HFFc6 (cell line): Measurements from ENCODE around the gene SLC27A5. TPM values are rescaled to one million over a fixed set of nuclear protein-coding genes. Genes with fewer than 3 reads are reported as not detected.

Experiments used
- DNase-seq: peaks from one replicate; pipeline ENCODE4 v3.0.0-alpha.2; 2018
- H3K27ac Mint-ChIP-seq: 2 replicates; pipeline ENCODE4 v1.8.0; 2020; ENCODE audit warnings: mild to moderate bottlenecking, mixed read lengths
- H3K27me3 Mint-ChIP-seq: 2 replicates; pipeline ENCODE4 v1.8.0; 2021; ENCODE audit warnings: mild to moderate bottlenecking, moderate library complexity, mixed read lengths; ENCODE audit not compliant: insufficient read depth
- H3K36me3 Mint-ChIP-seq: 2 replicates; pipeline ENCODE4 v1.8.0; 2021; ENCODE audit warnings: low read depth, mixed read lengths
- H3K4me1 Mint-ChIP-seq: 2 replicates; pipeline ENCODE4 v1.8.0; 2020; ENCODE audit warnings: low read depth, mixed read lengths
- H3K4me3 Mint-ChIP-seq: 2 replicates; pipeline ENCODE4 v1.8.0; 2020; ENCODE audit warnings: mild to moderate bottlenecking, moderate library complexity, mixed read lengths
- H3K9me3 Mint-ChIP-seq: 2 replicates; pipeline ENCODE4 v1.8.0; 2020; ENCODE audit warnings: mild to moderate bottlenecking, mixed read lengths
- total RNA-seq, 6 experiments: library from RNA; stranded (reverse); fragmentation: NEBNext Ultra II Directional; extraction: Animal tissue kit (Norgen Biotek cat#: 25700); gene quantifications; 2 replicates in 1 of 6; 3 replicates in 5 of 6; pipeline ENCODE4 v1.2.3, GENCODE V29; 2021
- TF ChIP-seq, protein P1 (sequence below): fragments of 200-600 bp; sonication (generic); IDR thresholded peaks from 2 replicates; pipeline ENCODE4 v1.5.0; 2021; ENCODE audit warnings: antibody characterized with exemption, mild to moderate bottlenecking

The SLC27A5 gene
- total RNA-seq, 6 experiments from 2014 or later: 2.0 to 5.7 (median 2.6) TPM

GRCh38 chr19:58555369-58555885 lies 43.6 kb upstream of the SLC27A5 start:
- TF ChIP-seq, protein P1, sequence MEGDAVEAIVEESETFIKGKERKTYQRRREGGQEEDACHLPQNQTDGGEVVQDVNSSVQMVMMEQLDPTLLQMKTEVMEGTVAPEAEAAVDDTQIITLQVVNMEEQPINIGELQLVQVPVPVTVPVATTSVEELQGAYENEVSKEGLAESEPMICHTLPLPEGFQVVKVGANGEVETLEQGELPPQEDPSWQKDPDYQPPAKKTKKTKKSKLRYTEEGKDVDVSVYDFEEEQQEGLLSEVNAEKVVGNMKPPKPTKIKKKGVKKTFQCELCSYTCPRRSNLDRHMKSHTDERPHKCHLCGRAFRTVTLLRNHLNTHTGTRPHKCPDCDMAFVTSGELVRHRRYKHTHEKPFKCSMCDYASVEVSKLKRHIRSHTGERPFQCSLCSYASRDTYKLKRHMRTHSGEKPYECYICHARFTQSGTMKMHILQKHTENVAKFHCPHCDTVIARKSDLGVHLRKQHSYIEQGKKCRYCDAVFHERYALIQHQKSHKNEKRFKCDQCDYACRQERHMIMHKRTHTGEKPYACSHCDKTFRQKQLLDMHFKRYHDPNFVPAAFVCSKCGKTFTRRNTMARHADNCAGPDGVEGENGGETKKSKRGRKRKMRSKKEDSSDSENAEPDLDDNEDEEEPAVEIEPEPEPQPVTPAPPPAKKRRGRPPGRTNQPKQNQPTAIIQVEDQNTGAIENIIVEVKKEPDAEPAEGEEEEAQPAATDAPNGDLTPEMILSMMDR: no peak
- no peak for DNase-seq
- peak overlapping the region; percentile 96 for H3K4me3 Mint-ChIP-seq
- H3K36me3 Mint-ChIP-seq: peaks cover 48% of the 10 kb centered on the region
- H3K4me1 Mint-ChIP-seq: peaks cover 54% of the 10 kb centered on the region
- peaks cover 4% of the 10 kb centered on the region; the same call in 1 of the 2 replicates for H3K9me3 Mint-ChIP-seq
- H3K27me3 Mint-ChIP-seq: peaks cover 19% of the 10 kb centered on the region
- peak overlapping the region; percentile 98 for H3K27ac Mint-ChIP-seq

- peak within 1 kb of the TSS; percentile 96 for H3K4me3 Mint-ChIP-seq
- DNase-seq: peak; percentile 97
- TF ChIP-seq, protein P1: peak; percentile 19; the same call in 1 of the 2 replicates
- H3K4me1 Mint-ChIP-seq: peaks cover 54% of the 10 kb centered on the region
- peaks cover 49% of the 10 kb centered on the region for H3K36me3 Mint-ChIP-seq
- peak within 1 kb of the TSS; percentile 100 for H3K27ac Mint-ChIP-seq
- H3K9me3 Mint-ChIP-seq: peaks cover 4% of the 10 kb centered on the region; the same call in 1 of the 2 replicates
- H3K27me3 Mint-ChIP-seq: peaks cover 19% of the 10 kb centered on the region
Observed at GRCh38 chr19:58554494-58555368, 42.9 kb upstream of the SLC27A5 start, which contains the start of gene CHMP2A. Gene CHMP2A, minus strand, starts transcription at chr19:58555105. Its CDS starts 893 bp downstream, at chr19:58554212.

GRCh38 chr19:58553799-58554493 lies 42.2 kb upstream of the SLC27A5 start:
- Mint-ChIP-seq H3K4me1 (peaks cover 51% of the 10 kb centered on the region), H3K36me3 (peaks cover 49% of the 10 kb centered on the region), H3K4me3 (peak overlapping the region; percentile 96), H3K27me3 (peaks cover 15% of the 10 kb centered on the region), H3K27ac (peak overlapping the region; percentile 98), H3K9me3 (peaks cover under 1% of the 10 kb centered on the region; the same call in 1 of the 2 replicates)
- TF ChIP-seq, protein P1: no peak
- DNase-seq: no peak

DNA sequence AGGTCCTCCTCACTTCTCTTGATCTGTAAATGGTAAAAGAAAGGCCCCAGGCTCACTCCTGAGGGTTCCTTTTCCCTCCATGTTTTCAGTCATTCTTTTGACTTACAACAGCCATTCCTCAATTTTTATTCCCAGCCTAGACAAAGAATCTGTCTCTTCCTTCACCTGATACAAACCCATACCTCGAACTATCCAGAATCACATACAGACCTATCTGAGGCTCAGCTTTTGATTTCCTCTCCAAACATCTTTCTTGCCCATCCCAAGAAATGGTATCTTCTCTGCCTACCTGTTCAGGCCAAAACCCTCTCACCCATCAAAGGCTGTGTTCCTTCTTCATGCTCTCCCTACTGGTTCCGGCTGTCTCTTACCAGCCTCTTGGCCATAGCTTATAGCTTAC lies 40.9 kb upstream of the SLC27A5 start:
- peaks cover 50% of the 10 kb centered on the region for H3K4me1 Mint-ChIP-seq
- TF ChIP-seq, protein P1: no peak
- no peaks in the 10 kb centered on the region for H3K9me3 Mint-ChIP-seq

DNA sequence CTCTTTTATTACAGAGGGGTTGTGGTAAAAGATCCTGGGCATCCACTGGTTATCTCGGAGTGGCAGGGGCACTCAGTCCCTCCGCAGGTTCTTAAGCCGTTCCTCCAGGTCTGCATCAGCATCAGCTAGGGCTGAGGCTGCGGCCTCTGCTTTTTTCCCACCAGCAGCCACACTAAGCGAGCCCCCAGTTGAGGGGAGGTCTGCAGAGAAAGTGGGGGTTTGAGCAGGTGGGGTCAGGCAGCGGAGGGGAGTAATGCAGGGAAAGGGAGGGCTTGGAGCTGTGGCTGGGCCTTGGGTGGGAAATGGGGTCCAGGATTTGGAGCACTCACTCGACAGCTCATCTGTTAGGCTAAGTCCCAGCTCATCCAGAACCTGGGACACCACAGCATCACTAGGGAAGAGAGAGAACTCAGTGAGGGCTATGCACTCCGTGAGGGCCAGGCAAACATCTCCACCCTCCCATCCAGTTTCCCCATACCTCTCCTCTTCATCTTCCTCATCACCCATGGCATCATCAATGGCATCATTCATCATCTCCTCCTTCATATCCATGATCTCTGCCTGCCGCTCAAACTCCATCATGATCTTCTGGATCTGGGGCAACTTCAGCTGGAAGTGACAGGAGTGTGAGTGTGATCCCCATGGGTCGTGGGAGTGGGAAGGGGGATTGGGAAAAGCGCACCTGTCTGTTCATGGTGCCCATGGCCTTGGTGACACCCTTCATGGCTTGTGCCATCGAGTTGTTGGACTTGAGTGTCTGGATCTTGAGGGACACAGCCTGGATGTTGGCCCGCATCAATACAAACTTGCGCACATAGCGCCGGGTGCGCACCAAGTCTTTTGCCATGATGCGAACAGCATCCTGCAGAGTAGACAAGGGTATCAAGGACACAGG lies 40.0 kb upstream of the SLC27A5 start:
- peak overlapping the region; percentile 98 for H3K27ac Mint-ChIP-seq
- H3K27me3 Mint-ChIP-seq: peaks cover 14% of the 10 kb centered on the region
- peaks cover 46% of the 10 kb centered on the region for H3K4me1 Mint-ChIP-seq
- no peaks in the 10 kb centered on the region for H3K9me3 Mint-ChIP-seq
- TF ChIP-seq, protein P1: no peak
- peaks cover 43% of the 10 kb centered on the region for H3K36me3 Mint-ChIP-seq
- no peak for DNase-seq
- no peak overlapping the region for H3K4me3 Mint-ChIP-seq

More for the DNA sequence above, 40.9 kb upstream of the SLC27A5 start:
- Mint-ChIP-seq H3K27me3 (peaks cover 14% of the 10 kb centered on the region), H3K36me3 (peaks cover 50% of the 10 kb centered on the region), H3K27ac (peak overlapping the region; percentile 98), H3K4me3 (no peak overlapping the region)
- DNase-seq: no peak
